SK-N-SH treated with all-trans-retinoic acid at 6 μM for 48 hours (cell line): ENCODE results near the gene LSAMP.

ENCODE experiments used
- ATAC-seq: fragments of 200-7000 bp; cut with Tn5 transposase; 3 replicates; pipeline ENCODE4 v1.9.1; 2020; ENCODE audit warnings: mild to moderate bottlenecking, moderate library complexity
- BACH2 ChIP-seq: fragments of 250-450 bp; sonication (Bioruptor Pico); IDR thresholded peaks from 2 replicates; pipeline ENCODE4 v1.9.0; 2021; ENCODE audit warnings: mild to moderate bottlenecking, borderline replicate concordance
- CREB5 ChIP-seq: fragments of 250-450 bp; sonication (Bioruptor Pico); IDR thresholded peaks from 2 replicates; pipeline ENCODE4 v1.5.1; 2020; ENCODE audit warnings: low read depth, mild to moderate bottlenecking, moderate library complexity
- CSDC2 ChIP-seq: fragments of 250-450 bp; sonication (Bioruptor Pico); IDR thresholded peaks from 2 replicates; pipeline ENCODE4 v1.5.0; 2020; ENCODE audit warnings: mild to moderate bottlenecking, moderate library complexity
- CSRNP3 ChIP-seq: fragments of 250-450 bp; sonication (Bioruptor Pico); IDR thresholded peaks from 2 replicates; pipeline ENCODE4 v1.5.1; 2021; ENCODE audit warnings: mild to moderate bottlenecking, moderate library complexity
- ESRRG ChIP-seq: fragments of 250-450 bp; sonication (Bioruptor Pico); IDR thresholded peaks from 2 replicates; pipeline ENCODE4 v1.6.1; 2021; ENCODE audit warnings: mild to moderate bottlenecking
- GLIS3 ChIP-seq: fragments of 250-450 bp; sonication (Bioruptor Pico); IDR thresholded peaks from 2 replicates; pipeline ENCODE4 v1.5.0; 2020; ENCODE audit warnings: mild to moderate bottlenecking, moderate library complexity
- ISL1 ChIP-seq: fragments of 250-450 bp; sonication (Bioruptor Pico); IDR thresholded peaks from 2 replicates; pipeline ENCODE4 v2.1.2; 2022; ENCODE audit warnings: mild to moderate bottlenecking, moderate library complexity
- OSR1 ChIP-seq: fragments of 250-450 bp; sonication (Bioruptor Pico); IDR thresholded peaks from 2 replicates; pipeline ENCODE4 v1.8.0; 2022; ENCODE audit warnings: moderate library complexity, mild to moderate bottlenecking, inconsistent platforms
- POU6F1 ChIP-seq: fragments of 250-450 bp; sonication (Bioruptor Pico); IDR thresholded peaks from 2 replicates; pipeline ENCODE4 v1.8.0; 2021; ENCODE audit warnings: low read depth, mild to moderate bottlenecking, moderate library complexity, borderline replicate concordance
- PPARA ChIP-seq: fragments of 250-450 bp; sonication (Bioruptor Pico); IDR thresholded peaks from 2 replicates; pipeline ENCODE4 v1.5.0; 2020; ENCODE audit warnings: mild to moderate bottlenecking, borderline replicate concordance
- RARB ChIP-seq: fragments of 250-450 bp; sonication (Bioruptor Pico); IDR thresholded peaks from 2 replicates; pipeline ENCODE4 v1.8.0; 2021; ENCODE audit warnings: mild to moderate bottlenecking, moderate library complexity
- SNAI2 ChIP-seq: fragments of 250-450 bp; sonication (Bioruptor Pico); IDR thresholded peaks from 2 replicates; pipeline ENCODE4 v1.5.0; 2020; ENCODE audit warnings: mild to moderate bottlenecking, moderate library complexity
- TCF4 ChIP-seq: fragments of 250-450 bp; sonication (Bioruptor Pico); IDR thresholded peaks from 2 replicates; pipeline ENCODE4 v1.8.0; 2021; ENCODE audit warnings: mild to moderate bottlenecking, moderate library complexity, borderline replicate concordance
- TOX ChIP-seq: fragments of 250-450 bp; sonication (Bioruptor Pico); IDR thresholded peaks from 2 replicates; pipeline ENCODE4 v1.8.0; 2021; ENCODE audit warnings: mild to moderate bottlenecking, moderate library complexity, borderline replicate concordance
- TSHZ2 ChIP-seq: fragments of 250-450 bp; sonication (Bioruptor Pico); IDR thresholded peaks from 2 replicates; pipeline ENCODE4 v1.5.0; 2020; ENCODE audit warnings: mild to moderate bottlenecking, moderate library complexity
- ZC3H10 ChIP-seq: fragments of 250-450 bp; sonication (Bioruptor Pico); IDR thresholded peaks from 2 replicates; pipeline ENCODE4 v1.5.1; 2021; ENCODE audit warnings: mild to moderate bottlenecking, moderate library complexity
- ZFP3 ChIP-seq: fragments of 250-450 bp; sonication (Bioruptor Pico); IDR thresholded peaks from 2 replicates; pipeline ENCODE4 v1.5.0; 2020; ENCODE audit warnings: mild to moderate bottlenecking, moderate library complexity
- ZFP30 ChIP-seq: fragments of 450-650 bp; formaldehyde crosslinking; IDR thresholded peaks from 2 replicates; pipeline ENCODE4 v1.5.0; 2022; ENCODE audit warnings: mild to moderate bottlenecking, moderate library complexity
- ZNF565 ChIP-seq: fragments of 450-650 bp; formaldehyde crosslinking; conservative IDR thresholded peaks from 2 replicates; pipeline ENCODE4 v1.5.0; 2020; ENCODE audit warnings: low read depth, mild to moderate bottlenecking, moderate library complexity
- ZNF70 ChIP-seq: fragments of 450-650 bp; formaldehyde crosslinking; IDR thresholded peaks from 2 replicates; pipeline ENCODE4 v1.5.0; 2020; ENCODE audit warnings: mild to moderate bottlenecking, moderate library complexity
- ZNF8 ChIP-seq: fragments of 450-650 bp; formaldehyde crosslinking; IDR thresholded peaks from 2 replicates; pipeline ENCODE4 v1.5.0; 2020; ENCODE audit warnings: mild to moderate bottlenecking, moderate library complexity

Gene LSAMP

GRCh38 chr3:116445311-116445841, at the start of gene LSAMP:
Gene LSAMP (minus strand): TSS chr3:116445487.
- peak; percentile 78 for ATAC-seq
- TF ChIP-seq BACH2 (CRISPR knock-in tag) (no peak), ESRRG (CRISPR knock-in tag) (no peak), CSDC2 (CRISPR knock-in tag) (no peak), ZFP3 (CRISPR knock-in tag) (no peak), PPARA (no peak), ZNF8 (CRISPR knock-in tag) (no peak), CREB5 (no peak), TSHZ2 (no peak), TCF4 (CRISPR knock-in tag) (no peak), ZC3H10 (CRISPR knock-in tag) (no peak), RARB (CRISPR knock-in tag) (no peak), ZNF70 (CRISPR knock-in tag) (no peak), TOX (CRISPR knock-in tag) (no peak), POU6F1 (no peak), SNAI2 (no peak), GLIS3 (CRISPR knock-in tag) (no peak), ISL1 (CRISPR knock-in tag) (no peak), ZFP30 (CRISPR knock-in tag) (no peak), ZNF565 (CRISPR knock-in tag) (no peak)

GRCh38 chr3:116492379-116492778, 47.1 kb upstream of the LSAMP start:
- no peak for ATAC-seq

More at GRCh38 chr3:116492379-116492778, 47.1 kb upstream of the LSAMP start:
- TF ChIP-seq OSR1 (CRISPR knock-in tag) (no peak), TCF4 (CRISPR knock-in tag) (no peak), ISL1 (CRISPR knock-in tag) (no peak), ZNF565 (CRISPR knock-in tag) (no peak), ZC3H10 (CRISPR knock-in tag) (no peak), BACH2 (CRISPR knock-in tag) (no peak), CSRNP3 (CRISPR knock-in tag) (no peak), CSDC2 (CRISPR knock-in tag) (no peak), POU6F1 (no peak), PPARA (no peak), ZFP30 (CRISPR knock-in tag) (no peak)
- TF ChIP-seq, all 23 proteins: peak for 0
